Fibroblast of the aortic adventitia (primary cell): ENCODE measurements around the gene CAMSAP2. TPM values are rescaled to one million over a fixed set of nuclear protein-coding genes. Genes with fewer than 3 reads are reported as not detected.
A peak's percentile ranks its signal among the peaks of the same experiment; 100 is the strongest.

Experiments
- DNase-seq: peaks from one replicate; pipeline ENCODE4 v3.0.0-alpha.2; 2010; ENCODE audit warnings: low read depth
- H3K4me3 ChIP-seq: 2 replicates; pipeline ENCODE4 v1.5.1; 2011; ENCODE audit warnings: low read depth, mild to moderate bottlenecking, control low read depth, low read length, moderate library complexity
- total RNA-seq: library from RNA; depleted of rRNA; stranded (reverse); fragments of >200 nt; gene quantifications from 2 replicates; pipeline ENCODE4 v1.2.3, GENCODE V29; 2012; ENCODE audit warnings: low replicate concordance
- TF ChIP-seq, protein P1 (sequence below): IDR thresholded peaks from 2 replicates; pipeline ENCODE4 v1.5.1; 2011; ENCODE audit warnings: mild to moderate bottlenecking, low read length, control low read depth, inconsistent platforms; ENCODE audit not compliant: insufficient read depth

Gene CAMSAP2
- total RNA-seq, 1 donor: 57.5 TPM

DNA sequence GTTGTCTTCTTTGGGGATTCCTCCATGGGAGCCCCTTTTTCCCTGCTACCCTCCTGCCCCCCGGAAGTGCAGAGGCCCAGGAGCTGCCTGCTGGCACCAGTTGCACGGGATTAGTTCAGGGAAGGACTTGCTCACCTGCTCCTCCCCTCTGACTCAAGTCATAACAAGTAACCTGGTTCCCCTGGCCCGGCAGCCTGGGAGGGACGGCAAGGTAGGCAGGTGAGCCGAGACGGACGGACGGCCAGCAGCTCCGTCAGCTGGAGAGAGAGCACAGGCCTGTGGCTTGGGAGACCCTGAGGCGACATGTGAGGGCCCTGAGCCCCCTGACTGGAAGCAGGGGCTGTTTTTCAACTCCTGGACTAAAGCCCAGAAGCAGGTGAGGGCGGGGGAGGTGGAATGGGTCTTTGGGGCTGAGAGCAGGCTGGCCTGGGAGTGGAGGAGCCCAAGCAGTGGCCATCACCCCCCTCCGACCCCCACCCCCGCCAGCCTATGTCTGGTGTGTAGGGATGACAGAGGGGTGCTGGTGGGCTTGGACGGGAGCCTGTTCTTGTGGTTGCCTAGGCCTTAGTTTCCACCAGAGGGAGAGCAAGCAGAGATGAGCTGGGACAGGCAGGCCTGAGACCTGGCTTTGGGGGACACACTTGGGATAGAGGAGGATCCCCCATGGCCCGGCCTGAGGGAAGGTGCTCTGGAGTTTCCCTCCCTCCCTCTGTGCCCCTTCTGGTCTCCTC is 156.2 kb downstream of the CAMSAP2 start, which contains the start of gene INAVA:
Gene INAVA, plus strand, starts transcription at position 189 of the 731 bp plus-strand sequence. CDS start 3,501 bp downstream, outside the sequence.
- DNase-seq: no peak
- TF ChIP-seq, protein P1, sequence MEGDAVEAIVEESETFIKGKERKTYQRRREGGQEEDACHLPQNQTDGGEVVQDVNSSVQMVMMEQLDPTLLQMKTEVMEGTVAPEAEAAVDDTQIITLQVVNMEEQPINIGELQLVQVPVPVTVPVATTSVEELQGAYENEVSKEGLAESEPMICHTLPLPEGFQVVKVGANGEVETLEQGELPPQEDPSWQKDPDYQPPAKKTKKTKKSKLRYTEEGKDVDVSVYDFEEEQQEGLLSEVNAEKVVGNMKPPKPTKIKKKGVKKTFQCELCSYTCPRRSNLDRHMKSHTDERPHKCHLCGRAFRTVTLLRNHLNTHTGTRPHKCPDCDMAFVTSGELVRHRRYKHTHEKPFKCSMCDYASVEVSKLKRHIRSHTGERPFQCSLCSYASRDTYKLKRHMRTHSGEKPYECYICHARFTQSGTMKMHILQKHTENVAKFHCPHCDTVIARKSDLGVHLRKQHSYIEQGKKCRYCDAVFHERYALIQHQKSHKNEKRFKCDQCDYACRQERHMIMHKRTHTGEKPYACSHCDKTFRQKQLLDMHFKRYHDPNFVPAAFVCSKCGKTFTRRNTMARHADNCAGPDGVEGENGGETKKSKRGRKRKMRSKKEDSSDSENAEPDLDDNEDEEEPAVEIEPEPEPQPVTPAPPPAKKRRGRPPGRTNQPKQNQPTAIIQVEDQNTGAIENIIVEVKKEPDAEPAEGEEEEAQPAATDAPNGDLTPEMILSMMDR: no peak
- no peak within 1 kb of the TSS for H3K4me3 ChIP-seq

DNA sequence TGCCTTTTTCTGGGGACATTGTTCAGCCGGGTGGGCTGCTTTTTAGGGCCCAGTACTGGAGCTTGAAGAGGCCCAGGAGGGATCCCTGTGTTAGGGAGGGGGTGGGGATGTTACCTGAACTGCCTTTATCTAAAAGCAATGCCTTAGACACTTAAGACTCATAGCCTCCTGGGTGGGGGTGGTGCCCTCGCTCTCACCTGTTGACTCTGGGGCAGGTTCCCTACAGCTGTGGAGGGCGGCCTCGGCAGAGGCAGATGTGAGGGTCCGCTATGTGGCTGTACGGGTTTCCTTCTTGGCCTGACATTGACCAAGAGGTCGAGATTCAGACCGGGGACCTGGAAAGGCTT is 156.7 kb downstream of the CAMSAP2 start:
- no peak overlapping the region for H3K4me3 ChIP-seq
- TF ChIP-seq, protein P1: no peak
- DNase-seq: no peak

DNA sequence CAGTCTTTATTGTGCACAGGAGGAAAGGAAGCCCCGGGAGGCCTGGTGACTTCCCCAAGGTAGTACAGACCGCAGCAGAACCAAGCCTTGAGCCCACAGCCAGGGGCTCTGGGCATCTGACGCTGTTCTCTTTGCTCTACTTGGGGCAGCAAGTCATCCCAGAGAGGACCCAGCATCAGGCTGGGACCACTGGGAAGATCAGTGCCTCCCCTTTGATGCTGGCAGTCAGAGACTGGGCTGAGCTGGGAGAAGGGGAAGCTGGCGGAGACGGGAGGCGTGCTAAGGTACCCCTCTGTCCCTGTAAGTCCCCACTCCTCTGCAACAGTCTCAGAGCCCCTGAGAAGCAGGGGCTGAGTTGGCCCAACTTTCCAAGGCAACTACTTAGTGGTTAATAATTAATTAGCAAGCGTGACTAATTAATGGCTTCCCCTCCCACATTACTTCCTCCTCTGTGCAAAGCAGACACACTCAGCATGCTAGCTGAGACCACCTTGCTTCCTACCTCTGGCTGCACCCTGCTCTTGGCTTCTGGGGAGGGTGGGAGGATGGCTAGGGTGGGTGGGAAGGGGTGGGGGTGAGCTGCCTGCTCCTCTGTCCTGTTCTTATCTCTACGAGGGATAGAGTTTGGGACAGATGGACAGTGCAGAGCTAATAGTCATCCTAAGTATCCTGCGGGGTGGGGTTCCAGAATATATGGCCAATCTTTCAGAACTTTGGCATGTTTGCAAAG is 157.3 kb downstream of the CAMSAP2 start:
- DNase-seq: no peak
- no peak overlapping the region for H3K4me3 ChIP-seq
- TF ChIP-seq, protein P1: no peak

DNA sequence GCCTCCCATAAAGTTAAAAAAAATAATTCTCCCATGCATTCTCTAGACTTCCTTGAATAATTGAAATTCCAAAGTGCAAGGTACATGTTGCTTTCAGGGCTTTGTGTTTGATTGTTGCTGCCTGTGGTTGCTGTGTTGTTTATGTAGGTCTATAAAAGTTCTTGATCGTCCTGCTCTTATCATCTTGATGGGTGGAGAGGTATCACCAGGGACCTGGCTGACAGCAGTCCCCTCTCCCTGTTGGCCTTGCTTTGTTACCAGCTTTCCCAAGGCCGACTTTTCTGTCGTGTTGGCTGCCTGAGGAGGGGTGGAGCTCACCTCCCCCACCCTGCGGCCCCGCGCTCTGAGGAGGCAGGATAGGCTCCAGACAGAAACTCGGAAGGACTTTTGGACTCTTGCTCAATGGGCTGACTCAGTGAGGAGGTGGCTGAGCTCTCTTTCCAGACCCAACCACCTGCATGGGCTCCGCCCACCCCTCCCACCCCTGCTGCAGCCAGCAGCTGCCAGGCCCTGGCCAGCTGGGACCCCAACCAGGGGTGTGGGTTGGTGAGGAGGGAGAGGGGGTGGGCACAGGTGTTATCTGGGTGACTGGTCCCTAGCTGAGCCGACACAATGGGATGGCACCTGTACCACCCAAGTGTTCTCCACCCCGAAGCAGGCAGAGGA is 158.0 kb downstream of the CAMSAP2 start:
- TF ChIP-seq, protein P1: no peak
- no peak overlapping the region for H3K4me3 ChIP-seq
- peak; percentile 28 for DNase-seq

DNA sequence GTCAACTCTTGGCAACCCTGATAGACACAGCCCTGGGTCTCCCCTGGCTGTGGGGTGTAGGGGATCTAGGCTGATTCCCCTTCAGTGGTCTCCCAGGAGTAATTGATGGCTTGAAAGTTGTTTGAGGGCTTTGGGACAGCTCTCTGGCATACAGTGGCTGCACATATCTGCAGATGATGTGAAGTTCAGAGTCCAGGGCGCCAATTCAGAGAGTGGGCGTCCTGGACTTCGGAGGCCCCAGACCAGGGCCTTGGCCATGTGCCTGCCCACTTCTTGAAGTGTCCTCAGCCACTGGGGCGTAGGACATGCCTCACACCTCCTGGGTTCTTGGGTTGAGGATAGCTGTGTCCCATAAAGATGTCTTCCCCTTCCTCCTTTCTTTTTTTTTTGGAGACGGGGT is 158.6 kb downstream of the CAMSAP2 start:
- TF ChIP-seq, protein P1: no peak
- DNase-seq: no peak
- no peak overlapping the region for H3K4me3 ChIP-seq

DNA sequence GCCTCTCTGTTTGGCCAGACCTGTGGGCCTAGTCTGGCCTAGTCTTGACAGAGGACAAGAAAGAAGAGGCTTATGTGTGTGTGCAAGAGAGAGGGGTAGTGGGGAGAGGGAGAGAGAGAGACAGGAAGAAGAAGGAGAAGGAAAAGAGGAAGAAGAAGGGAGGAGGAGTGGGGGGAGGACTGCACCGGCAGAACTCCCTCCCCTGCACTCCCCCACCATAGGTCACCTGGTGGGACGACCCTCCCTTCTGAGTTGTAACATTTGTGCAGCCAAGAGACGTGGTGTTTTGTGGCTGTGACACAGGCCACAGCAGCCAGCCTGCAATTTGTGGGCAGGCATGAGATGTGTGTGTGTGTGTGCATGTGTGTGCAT is 160.3 kb downstream of the CAMSAP2 start:
- TF ChIP-seq, protein P1: no peak
- H3K4me3 ChIP-seq: no peak overlapping the region
- no peak for DNase-seq
